ENCODE measurements around the gene FPR1.

The FPR1 gene

DNA sequence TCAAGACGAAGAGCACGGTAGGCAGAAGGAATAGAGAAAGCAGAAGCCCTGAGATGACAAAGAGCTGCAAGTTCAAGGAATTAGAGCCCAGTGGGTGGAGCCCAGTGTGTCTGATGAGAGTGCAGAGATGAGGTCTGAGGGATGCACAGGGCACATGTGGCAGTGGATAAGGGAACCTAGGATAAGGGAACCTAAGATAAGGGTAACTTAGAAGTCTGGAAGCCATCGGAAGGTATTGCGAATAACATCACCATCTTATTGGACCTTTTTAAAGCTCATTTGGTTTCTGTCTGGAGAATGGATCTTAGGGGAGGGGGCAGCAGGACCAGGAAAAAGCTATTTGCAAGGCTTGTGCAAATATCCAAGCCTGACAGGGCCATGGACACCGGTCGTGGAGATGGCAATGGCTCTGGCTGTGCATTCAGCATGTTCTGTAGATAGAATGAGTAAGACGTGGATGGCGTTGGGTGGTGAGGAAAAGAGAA is 44.6 kb upstream of the FPR1 start:
- no peak for DNase-seq (ENCODE audit: low read depth)
- TF ChIP-seq, protein P1, sequence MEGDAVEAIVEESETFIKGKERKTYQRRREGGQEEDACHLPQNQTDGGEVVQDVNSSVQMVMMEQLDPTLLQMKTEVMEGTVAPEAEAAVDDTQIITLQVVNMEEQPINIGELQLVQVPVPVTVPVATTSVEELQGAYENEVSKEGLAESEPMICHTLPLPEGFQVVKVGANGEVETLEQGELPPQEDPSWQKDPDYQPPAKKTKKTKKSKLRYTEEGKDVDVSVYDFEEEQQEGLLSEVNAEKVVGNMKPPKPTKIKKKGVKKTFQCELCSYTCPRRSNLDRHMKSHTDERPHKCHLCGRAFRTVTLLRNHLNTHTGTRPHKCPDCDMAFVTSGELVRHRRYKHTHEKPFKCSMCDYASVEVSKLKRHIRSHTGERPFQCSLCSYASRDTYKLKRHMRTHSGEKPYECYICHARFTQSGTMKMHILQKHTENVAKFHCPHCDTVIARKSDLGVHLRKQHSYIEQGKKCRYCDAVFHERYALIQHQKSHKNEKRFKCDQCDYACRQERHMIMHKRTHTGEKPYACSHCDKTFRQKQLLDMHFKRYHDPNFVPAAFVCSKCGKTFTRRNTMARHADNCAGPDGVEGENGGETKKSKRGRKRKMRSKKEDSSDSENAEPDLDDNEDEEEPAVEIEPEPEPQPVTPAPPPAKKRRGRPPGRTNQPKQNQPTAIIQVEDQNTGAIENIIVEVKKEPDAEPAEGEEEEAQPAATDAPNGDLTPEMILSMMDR (conservative IDR thresholded peaks at IDR 0.05; ENCODE audit: low read length) = no peak
- H3K4me3 ChIP-seq (ENCODE audit: low read length) = no peak overlapping the region

GRCh38 chr19:51794885-51795490 is 43.3 kb upstream of the FPR1 start, which contains the start of gene FPR3:
Gene FPR3, plus strand, starts transcription at chr19:51795157. Its CDS starts 28,592 bp downstream, at chr19:51823749.
- TF ChIP-seq, protein P1 (conservative IDR thresholded peaks at IDR 0.05; ENCODE audit: low read length) = no peak
- DNase-seq (ENCODE audit: low read depth) = peak; percentile 59
- no peak within 1 kb of the TSS for H3K4me3 ChIP-seq (ENCODE audit: low read length)

GRCh38 chr19:51793994-51794393 is 42.3 kb upstream of the FPR1 start:
- H3K4me3 ChIP-seq (ENCODE audit: low read length) = no peak overlapping the region
- no peak for DNase-seq (ENCODE audit: low read depth)
- TF ChIP-seq, protein P1 (conservative IDR thresholded peaks at IDR 0.05; ENCODE audit: low read length) = no peak

GRCh38 chr19:51792932-51793331 is 41.3 kb upstream of the FPR1 start:
- TF ChIP-seq, protein P1 (conservative IDR thresholded peaks at IDR 0.05; ENCODE audit: low read length) = no peak
- no peak for DNase-seq (ENCODE audit: low read depth)
- H3K4me3 ChIP-seq (ENCODE audit: low read length) = no peak overlapping the region

- no peak overlapping the region for H3K4me3 ChIP-seq (ENCODE audit: low read length)
- peak; percentile 25 for DNase-seq (ENCODE audit: low read depth)
- TF ChIP-seq, protein P1 (conservative IDR thresholded peaks at IDR 0.05; ENCODE audit: low read length) = no peak
Observed at GRCh38 chr19:51789061-51789795, 37.5 kb upstream of the FPR1 start.

GRCh38 chr19:51788029-51788428 is 36.4 kb upstream of the FPR1 start:
- no peak overlapping the region for H3K4me3 ChIP-seq (ENCODE audit: low read length)
- TF ChIP-seq, protein P1 (conservative IDR thresholded peaks at IDR 0.05; ENCODE audit: low read length) = no peak
- no peak for DNase-seq (ENCODE audit: low read depth)
